GM12874 (cell line): Measurements from ENCODE around the gene TLE4.

ENCODE experiments used
- CTCF ChIP-seq: IDR thresholded peaks from 2 replicates; pipeline ENCODE4 v1.5.1; 2011; ENCODE audit warnings: low read depth, mild to moderate bottlenecking, control low read depth, low read length, moderate library complexity; ENCODE audit not compliant: insufficient read depth

TLE4 gene

GRCh38 chr9:79551586-79551985, 20.2 kb upstream of the TLE4 start:
- TF ChIP-seq CTCF: no peak

- no peak for TF ChIP-seq CTCF
Observed at GRCh38 chr9:79551994-79552393, 19.8 kb upstream of the TLE4 start.

- no peak for TF ChIP-seq CTCF
Observed at GRCh38 chr9:79555474-79556089, 16.2 kb upstream of the TLE4 start.

GRCh38 chr9:79559495-79560181, 12.1 kb upstream of the TLE4 start:
- no peak for TF ChIP-seq CTCF

GRCh38 chr9:79562749-79563386, 8.9 kb upstream of the TLE4 start:
- no peak for TF ChIP-seq CTCF

- TF ChIP-seq CTCF: no peak
Observed at GRCh38 chr9:79564105-79564504, 7.7 kb upstream of the TLE4 start.

GRCh38 chr9:79565245-79565644, 6.5 kb upstream of the TLE4 start:
- TF ChIP-seq CTCF: no peak
